ELR (cell line): ENCODE data around the gene SIAH1.
"Not testable (repeated sequence)": the region's sequence is repeated elsewhere in the genome, so short reads cannot be mapped to it uniquely, and the experiment has no call there.

ENCODE experiments used
- DNase-seq: peaks from one replicate; pipeline ENCODE4 v3.0.0-alpha.2; 2015; ENCODE audit warnings: low read depth

Gene SIAH1

GRCh38 chr16:48366165-48367093, 18.8 kb downstream of the SIAH1 start:
- peak; percentile 87 for DNase-seq

- DNase-seq = peak; percentile 92
These were observed 19.5 kb downstream of the SIAH1 start for GRCh38 chr16:48365601-48366164.

GRCh38 chr16:48365025-48365600, 20.1 kb downstream of the SIAH1 start:
- DNase-seq = no peak

- no peak for DNase-seq
These were observed 23.6 kb downstream of the SIAH1 start for GRCh38 chr16:48361540-48362144.

- no peak for DNase-seq
These were observed 24.2 kb downstream of the SIAH1 start for GRCh38 chr16:48361012-48361411.

- DNase-seq = no peak
These were observed 25.2 kb downstream of the SIAH1 start for GRCh38 chr16:48359983-48360382.

GRCh38 chr16:48358419-48358818, 26.8 kb downstream of the SIAH1 start:
- DNase-seq = no peak

GRCh38 chr16:48356633-48357376, 28.4 kb downstream of the SIAH1 start:
- no peak for DNase-seq

- DNase-seq = no peak
These were observed 30.0 kb downstream of the SIAH1 start for GRCh38 chr16:48354877-48355855.

- DNase-seq = not testable (repeated sequence)
These were observed 30.8 kb downstream of the SIAH1 start for GRCh38 chr16:48354385-48354784.

GRCh38 chr16:48353565-48354163, 31.5 kb downstream of the SIAH1 start:
- DNase-seq = peak; percentile 84

- no peak for DNase-seq
These were observed 32.4 kb downstream of the SIAH1 start for GRCh38 chr16:48352648-48353390.

GRCh38 chr16:48350736-48351135, 34.5 kb downstream of the SIAH1 start:
- DNase-seq = peak; percentile 33

GRCh38 chr16:48347980-48348379, 37.2 kb downstream of the SIAH1 start:
- DNase-seq = no peak

GRCh38 chr16:48347191-48347865, 37.9 kb downstream of the SIAH1 start:
- no peak for DNase-seq

GRCh38 chr16:48342591-48342990, 42.6 kb downstream of the SIAH1 start:
- DNase-seq = no peak

- no peak for DNase-seq
These were observed 45.2 kb downstream of the SIAH1 start for GRCh38 chr16:48340054-48340453.

GRCh38 chr16:48335961-48336360, 49.3 kb downstream of the SIAH1 start:
- DNase-seq = peak; percentile 52

- DNase-seq = no peak
These were observed 50.9 kb downstream of the SIAH1 start for GRCh38 chr16:48334325-48334724.
